ENCODE measurements around the gene SOX15. TPM values are rescaled to one million over a fixed set of nuclear protein-coding genes. Genes with fewer than 3 reads are reported as not detected.

The SOX15 gene
- under 1 TPM in 3 of 6 donors, not detected in 3; 0.18 to 0.35 (median 0.25) TPM for total RNA-seq
- 1 to 10 TPM in 1 of 2 donors, under 1 TPM in 1; 0.53 to 1.0 TPM for polyA plus RNA-seq

DNA sequence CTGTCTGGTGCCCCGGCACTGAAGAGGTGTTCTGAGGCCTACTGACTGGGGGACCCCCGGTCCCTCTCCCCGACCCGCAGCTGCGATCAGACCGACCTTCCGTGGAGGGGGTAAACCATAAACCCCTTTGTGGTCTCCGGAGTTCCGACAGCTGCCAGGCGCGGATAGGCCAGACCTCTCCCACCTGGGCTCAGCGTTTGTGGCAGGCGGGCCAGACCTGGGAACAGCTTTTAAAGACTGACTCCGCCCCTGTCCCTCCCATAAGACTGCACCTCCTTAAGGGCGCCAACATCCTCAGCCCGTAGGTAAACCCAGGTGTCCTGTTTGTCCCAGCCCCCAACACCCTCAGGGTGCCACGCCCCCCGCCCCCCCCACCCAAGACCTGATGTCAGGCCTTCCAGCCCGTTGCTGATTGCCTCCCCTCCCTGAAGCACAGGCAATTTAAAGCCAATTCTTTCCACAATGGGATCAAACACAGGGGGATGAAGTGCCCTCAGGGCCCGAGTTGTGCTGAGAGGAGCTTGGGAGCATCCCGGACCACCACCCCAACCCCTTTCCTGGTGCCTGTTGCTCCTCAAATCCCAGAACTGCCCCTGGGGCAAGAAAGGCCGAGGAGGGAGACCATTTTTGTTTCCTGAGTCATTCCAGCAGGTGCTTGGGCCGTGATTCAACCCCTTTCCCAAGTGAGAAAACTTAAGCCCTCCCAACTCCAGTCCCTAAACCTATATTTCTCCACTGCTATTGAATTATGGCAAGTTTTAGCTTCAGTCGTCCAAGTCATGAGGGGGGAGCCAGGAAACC, at the start of gene SOX15:
SOX15 (minus strand) TSS at position 204 of the 801 bp plus-strand sequence. CDS start 418 bp downstream, outside the sequence.
- TF ChIP-seq, protein P1, sequence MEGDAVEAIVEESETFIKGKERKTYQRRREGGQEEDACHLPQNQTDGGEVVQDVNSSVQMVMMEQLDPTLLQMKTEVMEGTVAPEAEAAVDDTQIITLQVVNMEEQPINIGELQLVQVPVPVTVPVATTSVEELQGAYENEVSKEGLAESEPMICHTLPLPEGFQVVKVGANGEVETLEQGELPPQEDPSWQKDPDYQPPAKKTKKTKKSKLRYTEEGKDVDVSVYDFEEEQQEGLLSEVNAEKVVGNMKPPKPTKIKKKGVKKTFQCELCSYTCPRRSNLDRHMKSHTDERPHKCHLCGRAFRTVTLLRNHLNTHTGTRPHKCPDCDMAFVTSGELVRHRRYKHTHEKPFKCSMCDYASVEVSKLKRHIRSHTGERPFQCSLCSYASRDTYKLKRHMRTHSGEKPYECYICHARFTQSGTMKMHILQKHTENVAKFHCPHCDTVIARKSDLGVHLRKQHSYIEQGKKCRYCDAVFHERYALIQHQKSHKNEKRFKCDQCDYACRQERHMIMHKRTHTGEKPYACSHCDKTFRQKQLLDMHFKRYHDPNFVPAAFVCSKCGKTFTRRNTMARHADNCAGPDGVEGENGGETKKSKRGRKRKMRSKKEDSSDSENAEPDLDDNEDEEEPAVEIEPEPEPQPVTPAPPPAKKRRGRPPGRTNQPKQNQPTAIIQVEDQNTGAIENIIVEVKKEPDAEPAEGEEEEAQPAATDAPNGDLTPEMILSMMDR (IDR thresholded peaks at IDR 0.05) = no peak
- intact Hi-C loops (cut with DNase I) = loop anchor here in 1 of 3 donors (10.0 kb wide), 1 partner anchor 235 kb away; the partner anchor contains the start of genes KCTD11 and TMEM95
- 66 to 68% methylated on average over 22 to 24 of the region's 24 CpGs for WGBS, 2 donors
- DNase-seq (no peak), FAIRE-seq (no peak), ATAC-seq (peak in 2 of 4 donors; percentile 9 to 11)
- Histone ChIP-seq H3K27me3 (no peaks in the 10 kb centered on the region), H3K4me3 (peak within 1 kb of the TSS in 2 of 4 donors; percentile 13 to 26), H3K36me3 (peaks cover 0 to 39% (median 11%) of the 10 kb centered on the region in 3 donors), H3K4me1 (peaks cover 0 to 3% (median 0%) of the 10 kb centered on the region in 3 donors), H3K27ac (no peak within 1 kb of the TSS), H3K9me3 (no peaks in the 10 kb centered on the region)

DNA sequence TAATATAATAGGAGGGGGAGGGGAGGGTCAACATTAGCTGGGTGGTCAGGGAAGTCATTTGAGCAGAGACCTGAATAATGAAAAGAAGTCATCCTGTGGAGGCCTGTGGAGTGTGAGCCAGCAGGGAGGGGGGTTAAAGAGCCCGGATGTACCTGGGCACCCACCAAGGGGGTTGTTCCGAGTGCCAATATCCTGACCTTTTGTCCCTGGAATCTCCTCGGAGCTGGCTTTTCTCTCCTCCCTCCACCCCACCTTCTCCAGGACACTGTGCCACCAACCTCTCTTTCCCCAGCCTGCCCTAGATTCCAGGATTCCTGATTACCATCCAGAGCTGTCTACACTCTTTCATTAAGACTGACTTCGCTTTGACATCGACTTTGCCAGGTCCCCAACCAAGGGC, 46.3 kb upstream of the SOX15 start:
- TF ChIP-seq, protein P1 (IDR thresholded peaks at IDR 0.05) = no peak
- peaks cover 0 to 3% (median 0%) of the 10 kb centered on the region in 3 donors for H3K4me1 ChIP-seq
- H3K27ac ChIP-seq = no peak overlapping the region
- H3K4me3 ChIP-seq = no peak overlapping the region
- H3K36me3 ChIP-seq = no peaks in the 10 kb centered on the region
- no peaks in the 10 kb centered on the region for H3K9me3 ChIP-seq
- no peak for DNase-seq
- H3K27me3 ChIP-seq = no peaks in the 10 kb centered on the region
- WGBS, 2 donors = 57 to 59% methylated on average over 5 of the region's 5 CpGs
- intact Hi-C loops (cut with DNase I) = no loop called here
- ATAC-seq = no peak
- no peak for FAIRE-seq

DNA sequence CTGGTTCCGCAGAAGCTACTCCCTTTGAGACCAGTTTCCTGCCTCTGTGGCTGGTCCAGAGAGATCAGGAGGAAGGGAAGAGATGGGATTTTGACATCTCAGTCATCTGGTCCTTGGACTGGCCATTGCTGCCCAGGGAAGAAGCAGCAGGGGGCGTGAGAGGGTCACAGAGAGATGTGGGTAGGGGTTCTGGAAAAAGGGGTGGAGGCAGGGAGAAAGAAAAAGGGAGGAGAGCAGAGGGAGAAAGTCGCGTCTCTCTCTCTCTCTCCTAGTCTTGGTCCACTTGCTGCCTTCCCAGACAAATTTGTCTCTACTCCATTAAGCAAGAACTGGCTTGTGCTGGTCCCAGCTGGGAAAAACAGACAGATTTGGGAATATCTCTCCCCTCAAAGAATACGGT, 44.5 kb upstream of the SOX15 start:
- Histone ChIP-seq H3K4me1 (peaks cover 0 to 3% (median 0%) of the 10 kb centered on the region in 3 donors), H3K9me3 (no peaks in the 10 kb centered on the region), H3K4me3 (no peak overlapping the region), H3K27me3 (no peaks in the 10 kb centered on the region), H3K27ac (no peak overlapping the region), H3K36me3 (no peaks in the 10 kb centered on the region)
- DNase-seq (no peak), FAIRE-seq (no peak), ATAC-seq (peak in 1 of 4 donors; percentile 26)
- WGBS, 2 donors = 28 to 32% methylated on average over 5 of the region's 5 CpGs
- TF ChIP-seq, protein P1 (IDR thresholded peaks at IDR 0.05) = no peak
- intact Hi-C loops (cut with DNase I) = no loop called here

DNA sequence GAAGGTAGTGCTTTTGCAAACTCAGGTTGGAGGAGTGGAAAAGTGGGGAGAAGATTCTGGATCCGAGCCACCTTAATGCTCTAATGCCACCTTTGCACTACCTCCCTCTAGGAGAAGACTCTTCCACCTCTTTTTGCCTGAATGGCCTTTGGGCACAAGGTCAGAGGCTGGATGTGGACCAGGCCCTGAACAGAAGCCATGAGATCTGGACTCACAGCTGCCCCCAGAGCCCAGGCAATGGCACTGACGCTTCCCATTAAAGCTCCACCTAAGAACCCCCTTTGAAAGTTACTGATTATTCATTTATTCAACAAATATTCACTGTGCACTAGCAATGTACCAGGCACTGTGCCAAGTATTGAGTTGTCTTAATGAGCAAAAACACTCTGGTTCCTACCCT, 43.2 kb upstream of the SOX15 start:
- ATAC-seq (peak in 2 of 4 donors; percentile 18 to 21), DNase-seq (no peak), FAIRE-seq (no peak)
- H3K27ac ChIP-seq = no peak overlapping the region
- no peaks in the 10 kb centered on the region for H3K9me3 ChIP-seq
- no peaks in the 10 kb centered on the region for H3K27me3 ChIP-seq
- TF ChIP-seq, protein P1 (IDR thresholded peaks at IDR 0.05) = no peak
- no peaks in the 10 kb centered on the region for H3K36me3 ChIP-seq
- no peak overlapping the region for H3K4me3 ChIP-seq
- H3K4me1 ChIP-seq = peaks cover 0 to 4% (median 0%) of the 10 kb centered on the region in 3 donors
- WGBS, 2 donors = 59 to 62% methylated on average over 2 of the region's 2 CpGs
- intact Hi-C loops (cut with DNase I) = no loop called here

DNA sequence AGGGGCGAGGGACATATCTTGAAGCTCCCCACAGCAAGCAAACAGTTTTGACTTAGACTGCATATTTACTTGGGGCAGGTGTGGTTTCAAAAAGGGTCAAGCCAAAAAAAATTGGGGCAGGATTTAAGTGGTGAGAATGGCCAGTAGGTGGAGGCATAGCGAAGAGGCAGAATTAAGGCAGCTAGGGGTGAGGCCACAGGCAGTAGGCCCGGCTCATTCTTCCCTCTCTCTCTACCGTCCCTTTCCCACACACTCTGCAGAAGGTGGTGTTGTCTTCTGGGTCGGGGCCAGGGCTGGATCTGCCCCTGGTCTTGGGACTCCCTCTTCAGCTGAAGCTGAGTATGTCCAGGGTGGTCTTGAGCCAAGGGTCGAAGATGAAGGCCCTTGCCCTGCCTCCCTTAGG, 42.6 kb upstream of the SOX15 start:
- ATAC-seq (peak in 3 of 4 donors; percentile 31 to 51 (median 33)), FAIRE-seq (no peak), DNase-seq (peak in 2 of 6 donors; percentile 45 to 46)
- Histone ChIP-seq H3K4me3 (no peak overlapping the region), H3K27me3 (no peaks in the 10 kb centered on the region), H3K9me3 (no peaks in the 10 kb centered on the region), H3K27ac (no peak overlapping the region), H3K4me1 (peaks cover 0 to 7% (median 0%) of the 10 kb centered on the region in 3 donors), H3K36me3 (no peaks in the 10 kb centered on the region)
- WGBS, 2 donors = 45 to 49% methylated on average over 6 of the region's 6 CpGs
- TF ChIP-seq, protein P1 (IDR thresholded peaks at IDR 0.05) = peak in 2 of 4 donors; percentile 11 to 12
- intact Hi-C loops (cut with DNase I) = no loop called here

Data from pancreas (tissue), 10 donors.